ENCODE measurements around the gene TUBB4A.

TUBB4A gene

GRCh38 chr19:6472713-6473112, 29.4 kb downstream of the TUBB4A start:
- in situ Hi-C loops (cut with MboI; ENCODE audit: low sequenced_read_pairs): no loop called here

GRCh38 chr19:6471076-6471475, 31.0 kb downstream of the TUBB4A start:
- in situ Hi-C loops (cut with MboI; ENCODE audit: low sequenced_read_pairs): no loop called here

GRCh38 chr19:6470173-6470572, 31.9 kb downstream of the TUBB4A start:
- in situ Hi-C loops (cut with MboI; ENCODE audit: low sequenced_read_pairs): no loop called here

GRCh38 chr19:6467384-6467783, 34.7 kb downstream of the TUBB4A start:
- in situ Hi-C loops (cut with MboI; ENCODE audit: low sequenced_read_pairs): no loop called here

- in situ Hi-C loops (cut with MboI; ENCODE audit: low sequenced_read_pairs): no loop called here
Observed at GRCh38 chr19:6466526-6467248, 35.4 kb downstream of the TUBB4A start.

GRCh38 chr19:6465663-6466062, 36.4 kb downstream of the TUBB4A start:
- in situ Hi-C loops (cut with MboI; ENCODE audit: low sequenced_read_pairs): no loop called here

GRCh38 chr19:6465006-6465405, 37.1 kb downstream of the TUBB4A start:
- in situ Hi-C loops (cut with MboI; ENCODE audit: low sequenced_read_pairs): no loop called here

- in situ Hi-C loops (cut with MboI; ENCODE audit: low sequenced_read_pairs): no loop called here
Observed at GRCh38 chr19:6464070-6464873, 37.8 kb downstream of the TUBB4A start, which contains the start of gene CRB3. Gene CRB3, plus strand, starts transcription at chr19:6464271. Its CDS starts 431 bp downstream, at chr19:6464702.

- in situ Hi-C loops (cut with MboI; ENCODE audit: low sequenced_read_pairs): no loop called here
Observed at GRCh38 chr19:6460099-6460884, 41.8 kb downstream of the TUBB4A start.

- in situ Hi-C loops (cut with MboI; ENCODE audit: low sequenced_read_pairs): no loop called here
Observed at GRCh38 chr19:6459262-6460098, 42.6 kb downstream of the TUBB4A start, which contains the start of gene SLC25A23. Gene SLC25A23, minus strand, starts transcription at chr19:6459792. Its CDS starts 164 bp downstream, at chr19:6459628.

GRCh38 chr19:6458695-6459261, 43.3 kb downstream of the TUBB4A start:
- in situ Hi-C loops (cut with MboI; ENCODE audit: low sequenced_read_pairs): no loop called here

GRCh38 chr19:6457958-6458694, 44.0 kb downstream of the TUBB4A start:
- in situ Hi-C loops (cut with MboI; ENCODE audit: low sequenced_read_pairs): no loop called here

GRCh38 chr19:6455924-6456323, 46.2 kb downstream of the TUBB4A start:
- in situ Hi-C loops (cut with MboI; ENCODE audit: low sequenced_read_pairs): no loop called here

GRCh38 chr19:6453951-6454565, 48.1 kb downstream of the TUBB4A start:
- in situ Hi-C loops (cut with MboI; ENCODE audit: low sequenced_read_pairs): no loop called here

GRCh38 chr19:6452899-6453298, 49.2 kb downstream of the TUBB4A start:
- in situ Hi-C loops (cut with MboI; ENCODE audit: low sequenced_read_pairs): no loop called here

GRCh38 chr19:6452223-6452614, 49.9 kb downstream of the TUBB4A start:
- in situ Hi-C loops (cut with MboI; ENCODE audit: low sequenced_read_pairs): no loop called here

GRCh38 chr19:6451583-6452222, 50.4 kb downstream of the TUBB4A start:
- in situ Hi-C loops (cut with MboI; ENCODE audit: low sequenced_read_pairs): no loop called here

GRCh38 chr19:6450166-6450565, 51.9 kb downstream of the TUBB4A start:
- in situ Hi-C loops (cut with MboI; ENCODE audit: low sequenced_read_pairs): no loop called here
